GM12865 (cell line): ENCODE measurements around the gene CTRL.

ENCODE experiments used
- DNase-seq: peaks from one replicate; pipeline ENCODE4 v3.0.0; 2010; ENCODE audit warnings: low read depth
- H3K4me3 ChIP-seq: 2 replicates; pipeline ENCODE4 v1.5.1; 2011; ENCODE audit warnings: mild to moderate bottlenecking, low read depth, low read length, control low read depth
- TF ChIP-seq, protein P1 (sequence below): IDR thresholded peaks from 2 replicates; pipeline ENCODE4 v1.5.1; 2011; ENCODE audit warnings: low read length, control low read depth, low read depth, inconsistent platforms; ENCODE audit not compliant: insufficient read depth; ENCODE audit errors: missing control alignments

CTRL gene

DNA sequence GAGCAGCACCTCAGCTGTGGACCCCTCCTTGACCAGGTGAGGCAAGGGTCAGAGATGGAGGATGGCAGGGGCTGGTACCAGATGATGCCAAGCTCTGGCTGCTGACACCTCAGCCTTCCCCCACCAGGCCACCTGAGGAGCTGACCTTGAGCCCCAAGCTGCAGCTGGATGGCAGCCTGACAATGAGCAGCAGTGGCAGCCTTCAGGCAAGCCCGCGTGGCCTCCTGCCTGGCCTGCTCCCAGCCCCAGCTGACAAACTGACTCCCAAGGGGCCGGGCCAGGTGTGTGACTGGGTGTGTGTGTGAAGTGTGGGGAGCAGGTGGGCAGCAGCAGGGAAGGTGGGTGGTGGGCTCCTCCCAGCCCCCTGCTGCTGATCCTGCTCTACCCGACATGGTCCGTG is 51.7 kb downstream of the CTRL start:
- DNase-seq = no peak
- TF ChIP-seq, protein P1, sequence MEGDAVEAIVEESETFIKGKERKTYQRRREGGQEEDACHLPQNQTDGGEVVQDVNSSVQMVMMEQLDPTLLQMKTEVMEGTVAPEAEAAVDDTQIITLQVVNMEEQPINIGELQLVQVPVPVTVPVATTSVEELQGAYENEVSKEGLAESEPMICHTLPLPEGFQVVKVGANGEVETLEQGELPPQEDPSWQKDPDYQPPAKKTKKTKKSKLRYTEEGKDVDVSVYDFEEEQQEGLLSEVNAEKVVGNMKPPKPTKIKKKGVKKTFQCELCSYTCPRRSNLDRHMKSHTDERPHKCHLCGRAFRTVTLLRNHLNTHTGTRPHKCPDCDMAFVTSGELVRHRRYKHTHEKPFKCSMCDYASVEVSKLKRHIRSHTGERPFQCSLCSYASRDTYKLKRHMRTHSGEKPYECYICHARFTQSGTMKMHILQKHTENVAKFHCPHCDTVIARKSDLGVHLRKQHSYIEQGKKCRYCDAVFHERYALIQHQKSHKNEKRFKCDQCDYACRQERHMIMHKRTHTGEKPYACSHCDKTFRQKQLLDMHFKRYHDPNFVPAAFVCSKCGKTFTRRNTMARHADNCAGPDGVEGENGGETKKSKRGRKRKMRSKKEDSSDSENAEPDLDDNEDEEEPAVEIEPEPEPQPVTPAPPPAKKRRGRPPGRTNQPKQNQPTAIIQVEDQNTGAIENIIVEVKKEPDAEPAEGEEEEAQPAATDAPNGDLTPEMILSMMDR = no peak
- no peak overlapping the region for H3K4me3 ChIP-seq
